ENCODE measurements around the gene CTNND1. TPM values are rescaled to one million over a fixed set of nuclear protein-coding genes. Genes with fewer than 3 reads are reported as not detected.

Gene CTNND1
- total and polyA plus RNA-seq, 3 experiments from 2014 or later: 0.95 to 4.4 (median 3.1) TPM

DNA sequence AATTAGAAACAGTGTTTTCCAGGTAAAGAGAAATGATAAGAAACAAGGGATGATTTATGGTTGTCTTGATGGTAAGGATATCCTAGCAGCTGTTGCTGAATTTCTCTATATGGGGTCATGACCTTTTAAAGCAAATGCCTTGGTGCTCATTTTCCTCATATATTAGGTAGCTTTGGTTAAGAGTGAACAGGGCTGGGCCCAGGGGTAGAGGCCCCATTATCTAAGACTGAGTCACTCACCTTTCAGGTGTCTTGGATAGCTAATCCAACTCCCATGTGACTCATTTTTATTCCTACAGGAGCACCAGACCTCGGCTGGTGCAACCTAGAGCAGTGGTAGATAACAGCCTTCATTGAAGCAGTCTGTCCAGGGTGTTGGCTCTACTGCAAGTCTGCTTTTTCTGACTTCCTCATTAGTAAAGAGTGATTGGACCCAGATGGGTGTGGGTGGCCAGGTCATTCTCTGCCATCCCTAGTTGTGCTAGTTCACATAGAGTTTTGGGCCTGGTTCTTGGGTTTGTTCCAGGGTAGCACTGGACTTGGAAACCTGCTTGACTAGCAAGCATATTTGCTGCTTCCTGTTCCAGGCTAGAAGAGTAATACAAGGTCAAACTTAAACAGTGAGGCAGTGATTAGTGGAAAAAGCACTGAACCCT is 37.4 kb downstream of the CTNND1 start:
- Mint-ChIP-seq H3K27me3 (peaks cover 0 to 2% of the 10 kb centered on the region in 2 donors), H3K4me1 (peaks cover 14 to 24% (median 15%) of the 10 kb centered on the region in 3 donors), H3K27ac (peak overlapping the region; percentile 33 to 87 (median 72)), H3K9me3 (no peaks in the 10 kb centered on the region), H3K36me3 (peaks cover 0 to 37% (median 11%) of the 10 kb centered on the region in 3 donors), H3K4me3 (no peak overlapping the region)
- H3K36me3 ChIP-seq (ENCODE audit: insufficient read depth, low read length): no peaks in the 10 kb centered on the region
- H3K27ac ChIP-seq (ENCODE audit: low read depth, low read length): no peak overlapping the region
- DNase-seq: no peak
- H3K4me3 ChIP-seq (ENCODE audit: low read length): no peak overlapping the region
- H3K9me3 ChIP-seq (ENCODE audit: low read length): no peaks in the 10 kb centered on the region
- no peaks in the 10 kb centered on the region for H3K27me3 ChIP-seq (ENCODE audit: insufficient read depth, low read length, poor library complexity, severe bottlenecking)
- CTCF ChIA-PET: interaction anchor here (2.0 to 5.0 kb wide), 3 partner anchors 11 to 230 kb away, joined by 5 to 41 read pairs (median 20); partner anchors contain the start of gene UBE2L6
- peaks cover 25% of the 10 kb centered on the region for H3K4me1 ChIP-seq (ENCODE audit: insufficient read depth, low read length)
- POLR2A ChIA-PET: interaction anchor here (0.7 kb wide), 1 partner anchor 707 kb away, joined by 4 read pairs; no protein-coding TSS in a partner anchor

DNA sequence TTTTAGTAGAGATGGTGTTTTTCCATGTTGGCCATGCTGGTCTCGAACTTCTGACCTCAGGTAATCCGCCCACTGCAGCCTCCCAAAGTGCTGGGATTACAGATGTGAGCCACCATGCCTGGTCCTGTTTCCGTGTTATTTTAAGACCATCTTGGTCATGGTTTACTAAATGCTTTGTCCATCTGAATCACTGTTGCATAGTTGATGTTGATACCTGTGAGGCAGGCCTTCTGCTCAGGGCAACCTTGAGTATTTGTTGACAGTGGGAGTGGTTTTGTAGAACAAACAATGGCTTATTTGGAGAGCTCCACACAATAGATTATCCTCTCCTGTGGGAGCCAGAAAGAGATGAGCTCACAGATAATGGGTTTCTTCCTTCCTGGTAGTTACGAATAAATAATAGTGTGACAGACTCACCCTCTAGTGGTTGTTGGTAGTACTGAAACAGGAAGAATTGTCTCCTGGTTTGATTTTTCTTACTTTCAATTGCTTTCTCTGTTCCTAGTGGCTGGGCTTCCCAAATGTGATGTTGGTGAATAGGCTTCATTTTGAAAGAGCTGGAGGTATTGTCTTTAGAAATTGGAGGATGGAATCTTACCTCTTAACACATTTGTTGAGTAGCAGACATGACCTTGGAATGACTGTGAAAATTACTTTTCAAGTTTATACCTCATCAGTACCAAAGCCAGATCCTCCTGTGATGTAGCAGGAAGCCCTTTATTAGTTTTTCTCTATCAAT is 39.0 kb downstream of the CTNND1 start:
- CTCF ChIA-PET: interaction anchor here (0.6 to 5.0 kb wide), 47 partner anchors 9 to 767 kb away, joined by 3 to 41 read pairs (median 4); partner anchors contain the start of genes BTBD18, MED19, SELENOH and TMX2
- H3K4me3 Mint-ChIP-seq: peak overlapping the region in 2 of 7 donors; percentile 15 to 41
- DNase-seq: peak in 2 of 5 donors; percentile 57 to 65
- H3K36me3 Mint-ChIP-seq: peaks cover 0 to 45% (median 9%) of the 10 kb centered on the region in 3 donors
- Histone ChIP-seq H3K27me3 (ENCODE audit: insufficient read depth, low read length, poor library complexity, severe bottlenecking) (no peaks in the 10 kb centered on the region), H3K4me3 (ENCODE audit: low read length) (no peak overlapping the region), H3K4me1 (ENCODE audit: insufficient read depth, low read length) (peaks cover 22% of the 10 kb centered on the region), H3K27ac (ENCODE audit: low read depth, low read length) (no peak overlapping the region), H3K36me3 (ENCODE audit: insufficient read depth, low read length) (no peaks in the 10 kb centered on the region), H3K9me3 (ENCODE audit: low read length) (no peaks in the 10 kb centered on the region)
- peak overlapping the region; percentile 30 to 92 (median 86) for H3K27ac Mint-ChIP-seq
- H3K27me3 Mint-ChIP-seq: peaks cover 0 to 2% of the 10 kb centered on the region in 2 donors
- H3K4me1 Mint-ChIP-seq: peaks cover 11 to 21% (median 13%) of the 10 kb centered on the region in 3 donors
- H3K9me3 Mint-ChIP-seq: no peaks in the 10 kb centered on the region
- POLR2A ChIA-PET: interaction anchor here (0.6 to 1.5 kb wide), 4 partner anchors 27 to 133 kb away, joined by 3 to 4 read pairs (median 4); partner anchors contain the start of genes MED19, SELENOH, TMX2 and ZDHHC5

DNA sequence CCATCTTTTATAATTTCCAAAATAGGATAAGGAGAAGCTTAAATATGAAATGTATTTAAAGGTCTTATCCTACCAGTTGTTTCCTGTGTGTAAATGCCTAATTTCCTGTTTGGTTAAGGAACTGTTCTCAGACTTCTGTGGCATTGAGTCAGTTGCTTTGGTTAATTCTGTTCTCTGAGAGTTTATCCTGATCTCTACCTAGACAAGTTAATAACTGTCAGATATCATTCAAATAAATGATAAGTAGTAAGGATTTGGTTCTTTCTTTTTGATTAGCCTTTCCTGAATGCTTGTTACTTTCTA is 39.5 kb downstream of the CTNND1 start:
- H3K4me3 Mint-ChIP-seq: no peak overlapping the region
- no peaks in the 10 kb centered on the region for H3K9me3 Mint-ChIP-seq
- H3K27ac Mint-ChIP-seq: peak overlapping the region in 7 of 8 donors; percentile 59 to 92 (median 86)
- ChIA-PET CTCF (interaction anchor here (0.7 to 5.0 kb wide), 34 partner anchors 9 to 725 kb away, joined by 3 to 41 read pairs (median 4); partner anchors contain the start of genes BTBD18, MED19, SELENOH and TMX2), POLR2A (interaction anchor here (0.6 to 1.5 kb wide), 3 partner anchors 28 to 89 kb away, joined by 3 to 4 read pairs (median 4); partner anchors contain the start of genes MED19, SELENOH and TMX2)
- DNase-seq: no peak
- Histone ChIP-seq H3K9me3 (ENCODE audit: low read length) (no peaks in the 10 kb centered on the region), H3K4me1 (ENCODE audit: insufficient read depth, low read length) (peaks cover 22% of the 10 kb centered on the region), H3K27ac (ENCODE audit: low read depth, low read length) (no peak overlapping the region), H3K36me3 (ENCODE audit: insufficient read depth, low read length) (no peaks in the 10 kb centered on the region), H3K27me3 (ENCODE audit: insufficient read depth, low read length, poor library complexity, severe bottlenecking) (no peaks in the 10 kb centered on the region), H3K4me3 (ENCODE audit: low read length) (no peak overlapping the region)
- peaks cover 0 to 47% (median 9%) of the 10 kb centered on the region in 3 donors for H3K36me3 Mint-ChIP-seq
- peaks cover 0 to 2% of the 10 kb centered on the region in 2 donors for H3K27me3 Mint-ChIP-seq
- H3K4me1 Mint-ChIP-seq: peaks cover 11 to 21% (median 13%) of the 10 kb centered on the region in 3 donors

- peaks cover 22% of the 10 kb centered on the region for H3K4me1 ChIP-seq (ENCODE audit: insufficient read depth, low read length)
- Mint-ChIP-seq H3K4me1 (peaks cover 11 to 21% (median 13%) of the 10 kb centered on the region in 3 donors), H3K9me3 (no peaks in the 10 kb centered on the region), H3K27me3 (peaks cover 0 to 2% of the 10 kb centered on the region in 2 donors), H3K27ac (peak overlapping the region in 4 of 8 donors; percentile 11 to 73 (median 26)), H3K36me3 (peaks cover 5 to 49% (median 11%) of the 10 kb centered on the region in 3 donors), H3K4me3 (no peak overlapping the region)
- CTCF ChIA-PET: interaction anchor here (0.9 to 5.0 kb wide), 5 partner anchors 11 to 457 kb away, joined by 3 to 41 read pairs (median 8); partner anchors contain the start of gene UBE2L6
- no peak for DNase-seq
- no peak overlapping the region for H3K4me3 ChIP-seq (ENCODE audit: low read length)
- POLR2A ChIA-PET: no interaction called here
- H3K27me3 ChIP-seq (ENCODE audit: insufficient read depth, low read length, poor library complexity, severe bottlenecking): no peaks in the 10 kb centered on the region
- no peak overlapping the region for H3K27ac ChIP-seq (ENCODE audit: low read depth, low read length)
- H3K9me3 ChIP-seq (ENCODE audit: low read length): no peaks in the 10 kb centered on the region
- no peaks in the 10 kb centered on the region for H3K36me3 ChIP-seq (ENCODE audit: insufficient read depth, low read length)
Observed at GRCh38 chr11:57802411-57802810, 40.8 kb downstream of the CTNND1 start.

DNA sequence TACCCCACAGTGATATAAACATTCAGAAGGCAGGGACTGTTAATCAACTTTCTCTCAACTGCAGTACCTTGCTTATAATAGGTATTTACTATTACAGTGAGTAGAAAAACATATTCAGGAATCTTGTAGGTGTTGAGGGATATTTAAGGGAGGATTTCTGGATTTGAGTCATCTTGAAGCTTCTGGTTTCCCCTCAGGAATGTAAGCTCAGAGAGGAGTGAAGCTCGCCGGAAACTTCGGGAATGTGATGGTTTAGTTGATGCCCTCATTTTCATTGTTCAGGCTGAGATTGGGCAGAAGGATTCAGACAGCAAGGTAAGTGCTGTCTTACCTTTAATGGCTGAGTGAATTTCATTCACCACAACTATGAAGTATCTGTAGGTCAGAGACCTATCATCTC is 42.9 kb downstream of the CTNND1 start:
- H3K4me1 Mint-ChIP-seq: peaks cover 11 to 16% (median 13%) of the 10 kb centered on the region in 3 donors
- Histone ChIP-seq H3K36me3 (ENCODE audit: insufficient read depth, low read length) (peaks cover 15% of the 10 kb centered on the region), H3K4me3 (ENCODE audit: low read length) (no peak overlapping the region), H3K9me3 (ENCODE audit: low read length) (no peaks in the 10 kb centered on the region), H3K27ac (ENCODE audit: low read depth, low read length) (no peak overlapping the region), H3K4me1 (ENCODE audit: insufficient read depth, low read length) (peaks cover 11% of the 10 kb centered on the region), H3K27me3 (ENCODE audit: insufficient read depth, low read length, poor library complexity, severe bottlenecking) (no peaks in the 10 kb centered on the region)
- no peak overlapping the region for H3K27ac Mint-ChIP-seq
- H3K27me3 Mint-ChIP-seq: peaks cover 0 to 2% of the 10 kb centered on the region in 2 donors
- DNase-seq: no peak
- H3K4me3 Mint-ChIP-seq: no peak overlapping the region
- H3K9me3 Mint-ChIP-seq: no peaks in the 10 kb centered on the region
- peaks cover 9 to 62% (median 14%) of the 10 kb centered on the region in 3 donors for H3K36me3 Mint-ChIP-seq
- CTCF ChIA-PET: no interaction called here
- POLR2A ChIA-PET: no interaction called here

DNA sequence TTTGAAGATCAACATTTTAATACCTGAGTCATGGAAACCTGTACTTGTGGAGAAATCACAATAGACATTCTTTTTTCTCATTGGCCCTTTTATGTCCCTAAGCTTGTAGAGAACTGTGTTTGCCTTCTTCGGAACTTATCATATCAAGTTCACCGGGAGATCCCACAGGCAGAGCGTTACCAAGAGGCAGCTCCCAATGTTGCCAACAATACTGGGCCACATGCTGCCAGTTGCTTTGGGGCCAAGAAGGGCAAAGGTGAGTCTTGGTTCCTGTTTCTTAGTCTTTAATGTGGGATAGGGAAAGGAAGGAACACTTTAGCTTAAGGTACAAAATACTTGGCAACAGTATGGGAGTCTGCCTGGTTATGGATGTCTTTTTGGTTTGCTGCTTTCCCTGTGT is 44.2 kb downstream of the CTNND1 start:
- Histone ChIP-seq H3K27ac (ENCODE audit: low read depth, low read length) (no peak overlapping the region), H3K4me3 (ENCODE audit: low read length) (no peak overlapping the region), H3K36me3 (ENCODE audit: insufficient read depth, low read length) (peaks cover 19% of the 10 kb centered on the region), H3K9me3 (ENCODE audit: low read length) (no peaks in the 10 kb centered on the region), H3K4me1 (ENCODE audit: insufficient read depth, low read length) (peaks cover 5% of the 10 kb centered on the region), H3K27me3 (ENCODE audit: insufficient read depth, low read length, poor library complexity, severe bottlenecking) (no peaks in the 10 kb centered on the region)
- Mint-ChIP-seq H3K36me3 (peaks cover 9 to 71% (median 14%) of the 10 kb centered on the region in 3 donors), H3K27me3 (peaks cover 0 to 2% of the 10 kb centered on the region in 2 donors), H3K4me1 (peaks cover 5 to 10% (median 7%) of the 10 kb centered on the region in 3 donors), H3K9me3 (no peaks in the 10 kb centered on the region), H3K4me3 (no peak overlapping the region), H3K27ac (no peak overlapping the region)
- no peak for DNase-seq
- CTCF ChIA-PET: interaction anchor here (0.7 kb wide), 1 partner anchor 13 kb away, joined by 3 read pairs; no protein-coding TSS in a partner anchor
- POLR2A ChIA-PET: no interaction called here

DNA sequence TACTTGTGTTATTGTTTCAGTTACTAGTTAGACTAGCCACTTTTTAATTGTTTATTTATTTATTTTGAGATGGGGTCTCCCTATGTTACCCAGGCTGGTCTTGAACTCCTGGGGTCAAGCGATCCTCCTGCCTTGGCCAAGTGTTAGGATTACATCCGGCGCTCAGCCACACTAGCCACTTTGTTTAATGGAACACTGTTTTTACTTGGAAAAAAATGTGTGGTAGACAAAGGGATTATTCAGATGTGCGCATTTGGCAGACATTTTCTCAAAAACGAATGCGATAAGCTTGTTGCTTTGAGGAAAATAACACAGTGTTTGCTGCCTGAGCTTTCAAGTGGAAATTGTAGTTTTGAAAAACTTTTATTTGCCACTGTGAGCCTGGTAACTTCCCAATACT is 51.0 kb downstream of the CTNND1 start:
- H3K4me3 Mint-ChIP-seq: no peak overlapping the region
- H3K4me3 ChIP-seq (ENCODE audit: low read length): no peak overlapping the region
- ChIA-PET CTCF (no interaction called here), POLR2A (no interaction called here)
- H3K4me1 ChIP-seq (ENCODE audit: insufficient read depth, low read length): no peaks in the 10 kb centered on the region
- no peaks in the 10 kb centered on the region for H3K4me1 Mint-ChIP-seq
- no peak overlapping the region for H3K27ac ChIP-seq (ENCODE audit: low read depth, low read length)
- DNase-seq: no peak
- peaks cover 34% of the 10 kb centered on the region for H3K36me3 ChIP-seq (ENCODE audit: insufficient read depth, low read length)
- H3K27me3 Mint-ChIP-seq: no peaks in the 10 kb centered on the region
- no peak overlapping the region for H3K27ac Mint-ChIP-seq
- no peaks in the 10 kb centered on the region for H3K27me3 ChIP-seq (ENCODE audit: insufficient read depth, low read length, poor library complexity, severe bottlenecking)
- peaks cover 4 to 71% (median 21%) of the 10 kb centered on the region in 3 donors for H3K36me3 Mint-ChIP-seq
- H3K9me3 ChIP-seq (ENCODE audit: low read length): no peaks in the 10 kb centered on the region
- no peaks in the 10 kb centered on the region for H3K9me3 Mint-ChIP-seq

Data from CD8-positive, alpha-beta memory T cell (primary cell).